Endodermal cell (in vitro differentiated cells): Measurements from ENCODE around the gene AK8. TPM values are rescaled to one million over a fixed set of nuclear protein-coding genes. Genes with fewer than 3 reads are reported as not detected.

Source experiments
- DNase-seq: peaks from one replicate; pipeline ENCODE4 v3.0.0-alpha.2; 2017
- H3K27ac ChIP-seq: 2 replicates; pipeline ENCODE4 v1.5.1; 2013; ENCODE audit warnings: mild to moderate bottlenecking, low read depth, low read length, moderate library complexity
- H3K27me3 ChIP-seq: 2 replicates; pipeline ENCODE4 v1.6.1; 2013; ENCODE audit warnings: mild to moderate bottlenecking, low read length, moderate library complexity; ENCODE audit not compliant: insufficient read depth, control insufficient read depth, poor library complexity, severe bottlenecking
- H3K36me3 ChIP-seq: 2 replicates; pipeline ENCODE4 v1.7.0; 2013; ENCODE audit warnings: mild to moderate bottlenecking, low read length, moderate library complexity; ENCODE audit not compliant: control insufficient read depth, insufficient read depth
- H3K4me1 ChIP-seq: one replicate; pipeline ENCODE4 v1.7.0; 2013; ENCODE audit warnings: low read length; ENCODE audit not compliant: control insufficient read depth, insufficient read depth
- H3K4me3 ChIP-seq: 2 replicates; pipeline ENCODE4 v1.5.1; 2013; ENCODE audit warnings: mild to moderate bottlenecking, low read length, moderate library complexity
- H3K9ac ChIP-seq: 2 replicates; pipeline ENCODE4 v1.6.1; 2013; ENCODE audit warnings: mild to moderate bottlenecking, low read length, moderate library complexity; ENCODE audit not compliant: poor library complexity, severe bottlenecking; ENCODE audit errors: extremely low read depth
- H3K9me3 ChIP-seq: 2 replicates; pipeline ENCODE4 v1.6.1; 2013; ENCODE audit warnings: mild to moderate bottlenecking, low read length, moderate library complexity; ENCODE audit not compliant: control insufficient read depth
- H3K27ac Mint-ChIP-seq: 2 replicates; pipeline ENCODE4 v1.8.0; 2020; ENCODE audit warnings: mixed read lengths
- H3K27me3 Mint-ChIP-seq: 2 replicates; pipeline ENCODE4 v1.8.0; 2021; ENCODE audit warnings: mild to moderate bottlenecking, mixed read lengths; ENCODE audit not compliant: insufficient read depth
- H3K36me3 Mint-ChIP-seq: 2 replicates; pipeline ENCODE4 v1.8.0; 2020; ENCODE audit warnings: low read depth, mixed read lengths
- H3K4me1 Mint-ChIP-seq: 2 replicates; pipeline ENCODE4 v1.8.0; 2020; ENCODE audit warnings: mixed read lengths
- H3K4me3 Mint-ChIP-seq: 2 replicates; pipeline ENCODE4 v1.8.0; 2020; ENCODE audit warnings: mild to moderate bottlenecking, moderate library complexity, mixed read lengths
- H3K9me3 Mint-ChIP-seq: 2 replicates; pipeline ENCODE4 v1.8.0; 2020; ENCODE audit warnings: mild to moderate bottlenecking, mixed read lengths
- WGBS, 2 experiments: methylation state at CpG; one replicate each; pipeline versions ENCODE4 v1.1.5 to v1.1.7; 2013; ENCODE audit warnings: missing lambda C conversion rate in 2 of 2, mixed read lengths in 1 of 2; ENCODE audit not compliant: insufficient coverage in 1 of 2, insufficient read length in 1 of 2; 5-methylcytosine and 5-hydroxymethylcytosine counted together
- total RNA-seq, 2 donors: library from RNA; stranded (reverse); fragmentation: NEBNext Ultra II Directional in 1 of 2; extraction: Animal tissue kit (Norgen Biotek cat#: 25700) in 1 of 2; gene quantifications; 2 replicates in 1 of 2; 3 replicates in 1 of 2; pipeline ENCODE4 v1.2.1, GENCODE V29; 2021
- TF ChIP-seq, protein P1 (sequence below): fragments of 200-600 bp; sonication (generic); conservative IDR thresholded peaks from 2 replicates; pipeline ENCODE4 v1.5.0; 2021; ENCODE audit warnings: antibody characterized with exemption, mild to moderate bottlenecking

Gene AK8
- total RNA-seq, 2 donors from 2014 or later: 1.3 to 2.6 TPM

DNA sequence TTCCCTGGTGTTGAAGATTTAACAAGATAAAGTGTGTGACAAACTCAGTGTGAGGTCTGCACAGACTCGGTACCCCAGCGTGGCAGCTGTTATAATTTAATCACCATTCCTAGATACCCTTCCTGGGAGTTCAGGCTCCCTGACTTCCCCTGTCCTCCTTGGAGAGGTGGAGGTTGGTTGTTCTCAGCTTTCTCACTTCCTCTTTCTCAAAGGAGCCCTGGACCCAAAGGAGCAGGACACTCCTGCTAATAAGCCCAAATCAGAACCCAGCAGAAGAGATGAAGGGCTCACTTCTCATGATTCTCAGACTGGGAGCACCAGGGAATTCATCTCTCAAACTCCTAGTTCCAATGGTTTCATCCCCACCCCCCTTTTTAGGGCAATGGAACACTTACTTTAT, 149.6 kb downstream of the AK8 start:
- H3K27me3 ChIP-seq: peaks cover 4% of the 10 kb centered on the region
- DNase-seq: no peak
- Mint-ChIP-seq H3K27ac (no peak overlapping the region), H3K36me3 (no peaks in the 10 kb centered on the region), H3K27me3 (peaks cover 22% of the 10 kb centered on the region), H3K9me3 (no peaks in the 10 kb centered on the region), H3K4me1 (no peaks in the 10 kb centered on the region), H3K4me3 (no peak overlapping the region)
- H3K36me3 ChIP-seq: no peaks in the 10 kb centered on the region
- TF ChIP-seq, protein P1, sequence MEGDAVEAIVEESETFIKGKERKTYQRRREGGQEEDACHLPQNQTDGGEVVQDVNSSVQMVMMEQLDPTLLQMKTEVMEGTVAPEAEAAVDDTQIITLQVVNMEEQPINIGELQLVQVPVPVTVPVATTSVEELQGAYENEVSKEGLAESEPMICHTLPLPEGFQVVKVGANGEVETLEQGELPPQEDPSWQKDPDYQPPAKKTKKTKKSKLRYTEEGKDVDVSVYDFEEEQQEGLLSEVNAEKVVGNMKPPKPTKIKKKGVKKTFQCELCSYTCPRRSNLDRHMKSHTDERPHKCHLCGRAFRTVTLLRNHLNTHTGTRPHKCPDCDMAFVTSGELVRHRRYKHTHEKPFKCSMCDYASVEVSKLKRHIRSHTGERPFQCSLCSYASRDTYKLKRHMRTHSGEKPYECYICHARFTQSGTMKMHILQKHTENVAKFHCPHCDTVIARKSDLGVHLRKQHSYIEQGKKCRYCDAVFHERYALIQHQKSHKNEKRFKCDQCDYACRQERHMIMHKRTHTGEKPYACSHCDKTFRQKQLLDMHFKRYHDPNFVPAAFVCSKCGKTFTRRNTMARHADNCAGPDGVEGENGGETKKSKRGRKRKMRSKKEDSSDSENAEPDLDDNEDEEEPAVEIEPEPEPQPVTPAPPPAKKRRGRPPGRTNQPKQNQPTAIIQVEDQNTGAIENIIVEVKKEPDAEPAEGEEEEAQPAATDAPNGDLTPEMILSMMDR: no peak
- H3K4me1 ChIP-seq: no peaks in the 10 kb centered on the region
- no peak overlapping the region for H3K4me3 ChIP-seq
- H3K9ac ChIP-seq: no peak overlapping the region
- no peak overlapping the region for H3K27ac ChIP-seq
- no peaks in the 10 kb centered on the region for H3K9me3 ChIP-seq
- WGBS, 2 experiments: 100% methylated on average over 1 of the region's 2 CpGs; no CpG with 5 or more reads in 1 of the 2 experiments

DNA sequence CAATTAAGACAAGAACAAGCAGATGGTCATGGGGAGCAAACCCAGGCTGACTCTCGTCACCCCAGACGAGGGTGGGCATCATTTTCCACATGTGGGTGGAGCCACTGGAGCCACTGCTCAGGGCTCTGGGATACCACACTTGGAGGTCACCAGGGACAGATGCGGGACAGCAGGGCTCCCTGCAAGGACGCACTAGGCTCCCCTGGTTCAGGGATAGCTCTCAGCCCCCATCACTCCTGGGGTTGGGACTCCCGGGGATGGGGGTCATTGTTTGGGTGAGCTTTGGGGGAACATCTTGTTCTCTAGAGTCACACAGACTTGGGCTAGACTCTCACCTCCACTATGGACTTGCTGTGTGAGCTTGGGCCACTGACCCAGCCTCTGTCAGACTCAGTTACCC, 150.0 kb downstream of the AK8 start:
- H3K36me3 Mint-ChIP-seq: no peaks in the 10 kb centered on the region
- H3K4me1 Mint-ChIP-seq: no peaks in the 10 kb centered on the region
- 83 to 94% methylated on average over 3 to 5 of the region's 5 CpGs for WGBS, 2 experiments
- H3K9ac ChIP-seq: no peak overlapping the region
- no peak for DNase-seq
- H3K4me3 Mint-ChIP-seq: no peak overlapping the region
- peaks cover 4% of the 10 kb centered on the region for H3K27me3 ChIP-seq
- no peak overlapping the region for H3K27ac ChIP-seq
- no peak overlapping the region for H3K4me3 ChIP-seq
- no peaks in the 10 kb centered on the region for H3K4me1 ChIP-seq
- H3K9me3 ChIP-seq: no peaks in the 10 kb centered on the region
- peaks cover 22% of the 10 kb centered on the region for H3K27me3 Mint-ChIP-seq
- TF ChIP-seq, protein P1: no peak
- H3K27ac Mint-ChIP-seq: no peak overlapping the region
- no peaks in the 10 kb centered on the region for H3K36me3 ChIP-seq
- no peaks in the 10 kb centered on the region for H3K9me3 Mint-ChIP-seq

DNA sequence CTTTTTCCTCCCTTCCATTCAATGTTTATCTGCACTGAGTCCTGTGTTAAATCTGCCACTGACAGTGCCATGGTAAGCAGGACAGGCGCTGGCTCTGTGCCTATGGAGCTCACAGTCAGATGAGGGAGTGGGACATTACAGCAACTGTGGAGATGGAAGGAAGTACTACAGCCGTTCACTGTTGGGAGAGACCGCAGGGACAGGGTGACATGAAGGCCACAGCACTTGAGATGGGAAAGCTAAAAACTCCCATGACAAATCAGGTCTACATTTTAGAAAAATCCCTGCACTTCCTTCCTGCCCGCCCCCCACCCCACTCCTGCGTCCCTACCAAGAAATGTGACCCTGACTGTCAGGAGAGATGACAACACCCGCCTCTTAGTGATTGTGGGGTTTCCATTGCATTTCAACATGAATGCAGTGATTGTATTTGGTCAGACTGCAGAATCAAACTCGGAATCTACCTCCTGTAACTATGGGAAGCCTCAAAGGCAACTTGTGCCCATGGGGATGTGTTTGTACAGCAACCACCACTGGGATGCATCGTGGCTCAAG, 151.4 kb downstream of the AK8 start:
- TF ChIP-seq, protein P1: no peak
- Mint-ChIP-seq H3K27ac (no peak overlapping the region), H3K27me3 (peaks cover 22% of the 10 kb centered on the region), H3K36me3 (no peaks in the 10 kb centered on the region), H3K9me3 (no peaks in the 10 kb centered on the region), H3K4me3 (no peak overlapping the region), H3K4me1 (no peaks in the 10 kb centered on the region)
- peaks cover 4% of the 10 kb centered on the region for H3K27me3 ChIP-seq
- no peak overlapping the region for H3K9ac ChIP-seq
- no peaks in the 10 kb centered on the region for H3K4me1 ChIP-seq
- WGBS, 2 experiments: 89 to 92% methylated on average over 7 to 8 of the region's 8 CpGs
- H3K27ac ChIP-seq: no peak overlapping the region
- H3K9me3 ChIP-seq: no peaks in the 10 kb centered on the region
- DNase-seq: peak; percentile 18
- H3K36me3 ChIP-seq: no peaks in the 10 kb centered on the region
- no peak overlapping the region for H3K4me3 ChIP-seq
